Measurements from ENCODE around the gene TMEM117.

Gene TMEM117

GRCh38 chr12:44054281-44054680 is 218.4 kb downstream of the TMEM117 start (continued):
- TF ChIP-seq TSHZ2 (CRISPR knock-in tag; IDR thresholded peaks at IDR 0.05) (no peak), ZC3H10 (CRISPR knock-in tag; IDR thresholded peaks at IDR 0.05) (no peak), ZFP30 (CRISPR knock-in tag; IDR thresholded peaks at IDR 0.05) (no peak)

DNA sequence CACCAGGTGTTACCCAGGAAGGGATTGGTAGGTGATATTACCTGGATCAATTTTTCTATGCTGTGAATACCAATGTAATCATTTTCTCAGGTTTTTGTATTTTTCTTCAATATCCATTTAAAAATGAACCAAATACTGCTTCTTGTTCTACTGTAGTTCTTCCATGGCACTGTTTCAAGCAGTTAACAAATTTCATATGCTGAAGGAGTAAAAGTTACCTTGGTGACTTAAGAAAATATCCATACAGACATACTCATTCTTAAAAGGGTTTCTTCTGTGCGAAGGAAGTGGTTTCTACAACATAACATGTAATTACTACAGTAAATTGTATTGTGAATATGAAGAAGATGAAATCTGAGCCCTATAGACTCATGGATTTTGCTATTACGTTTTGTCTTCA is 222.5 kb downstream of the TMEM117 start:
- ATAC-seq = no peak
- TF ChIP-seq ZNF565 (CRISPR knock-in tag; conservative IDR thresholded peaks at IDR 0.05; ENCODE audit: low read depth) (no peak), ISL1 (CRISPR knock-in tag; IDR thresholded peaks at IDR 0.05) (no peak), ZFP30 (CRISPR knock-in tag; IDR thresholded peaks at IDR 0.05) (no peak), BACH2 (CRISPR knock-in tag; IDR thresholded peaks at IDR 0.05; ENCODE audit: borderline replicate concordance) (no peak), ZNF8 (CRISPR knock-in tag; IDR thresholded peaks at IDR 0.05) (no peak), ZFP3 (CRISPR knock-in tag; IDR thresholded peaks at IDR 0.05) (no peak), CSRNP3 (CRISPR knock-in tag; IDR thresholded peaks at IDR 0.05) (no peak)

DNA sequence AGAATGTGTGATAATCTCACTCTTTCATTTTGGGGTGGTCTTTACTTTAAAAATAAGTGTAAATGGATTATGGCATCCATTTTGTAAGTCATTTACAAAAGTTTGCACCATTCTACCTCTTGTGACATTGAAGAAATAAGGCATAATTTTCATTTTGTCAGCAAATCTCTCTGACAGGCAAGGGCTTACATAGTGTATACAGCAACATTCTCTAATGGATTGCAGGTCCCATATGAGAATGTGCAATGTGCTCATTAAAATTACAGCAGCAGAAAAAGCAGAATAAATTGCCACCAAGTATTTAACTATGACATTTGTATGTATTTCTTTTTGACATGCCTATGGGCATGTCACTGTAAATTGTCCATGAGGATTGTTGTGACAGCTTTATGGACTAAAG is 223.6 kb downstream of the TMEM117 start:
- TF ChIP-seq ISL1 (CRISPR knock-in tag; IDR thresholded peaks at IDR 0.05) = no peak
- TF ChIP-seq ZFP30 (CRISPR knock-in tag; IDR thresholded peaks at IDR 0.05) = no peak
- TF ChIP-seq GLIS3 (CRISPR knock-in tag; IDR thresholded peaks at IDR 0.05) = no peak
- no peak for TF ChIP-seq ARNTL (CRISPR knock-in tag; IDR thresholded peaks at IDR 0.05; ENCODE audit: borderline replicate concordance, low read depth)
- no peak for TF ChIP-seq CREB5 (CRISPR knock-in tag; IDR thresholded peaks at IDR 0.05; ENCODE audit: low read depth)
- TF ChIP-seq BACH2 (CRISPR knock-in tag; IDR thresholded peaks at IDR 0.05; ENCODE audit: borderline replicate concordance) = no peak
- TF ChIP-seq TSHZ2 (CRISPR knock-in tag; IDR thresholded peaks at IDR 0.05) = no peak
- TF ChIP-seq ZNF70 (CRISPR knock-in tag; IDR thresholded peaks at IDR 0.05) = no peak
- TF ChIP-seq PATZ1 (CRISPR knock-in tag; IDR thresholded peaks at IDR 0.05; ENCODE audit: borderline replicate concordance) = no peak
- TF ChIP-seq TCF4 (CRISPR knock-in tag; IDR thresholded peaks at IDR 0.05; ENCODE audit: borderline replicate concordance) = no peak
- TF ChIP-seq ZNF565 (CRISPR knock-in tag; conservative IDR thresholded peaks at IDR 0.05; ENCODE audit: low read depth) = no peak
- no peak for TF ChIP-seq TOX (CRISPR knock-in tag; IDR thresholded peaks at IDR 0.05; ENCODE audit: borderline replicate concordance)
- TF ChIP-seq ZNF8 (CRISPR knock-in tag; IDR thresholded peaks at IDR 0.05) = no peak
- TF ChIP-seq OSR1 (CRISPR knock-in tag; IDR thresholded peaks at IDR 0.05) = no peak
- TF ChIP-seq ZFP3 (CRISPR knock-in tag; IDR thresholded peaks at IDR 0.05) = no peak
- TF ChIP-seq POU6F1 (CRISPR knock-in tag; IDR thresholded peaks at IDR 0.05; ENCODE audit: borderline replicate concordance, low read depth) = no peak
- TF ChIP-seq CSRNP3 (CRISPR knock-in tag; IDR thresholded peaks at IDR 0.05) = no peak
- no peak for ATAC-seq

Data from SK-N-SH treated with all-trans-retinoic acid at 6 μM for 48 hours (cell line).